ENCODE data around the gene PTPRM. TPM values are rescaled to one million over a fixed set of nuclear protein-coding genes. Genes with fewer than 3 reads are reported as not detected.

PTPRM gene
- total RNA-seq, 1 experiment from 2014 or later = 1.4 TPM

- no peak for DNase-seq (ENCODE audit: low spot score)
Observed at GRCh38 chr18:8221452-8221851, 654.3 kb downstream of the PTPRM start.

DNA sequence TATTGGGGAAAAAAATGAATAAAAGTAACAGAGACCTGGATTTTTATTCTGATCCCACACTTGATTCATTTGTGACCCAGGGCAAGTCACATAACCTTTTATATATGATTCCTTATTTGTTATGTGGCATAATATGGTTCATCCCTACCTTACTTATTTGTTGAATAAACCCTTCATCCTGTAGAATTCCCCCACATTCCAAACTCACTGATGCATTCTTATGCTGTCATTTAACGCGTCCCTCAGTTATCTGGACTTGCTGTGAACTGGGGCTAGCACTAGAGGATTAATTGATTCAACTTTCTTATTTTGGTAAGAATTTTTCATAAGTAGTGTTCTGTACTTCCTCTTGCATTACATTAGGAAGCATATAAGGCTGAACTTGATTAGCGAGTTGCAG, 657.5 kb downstream of the PTPRM start:
- DNase-seq (ENCODE audit: low spot score) = no peak

- DNase-seq (ENCODE audit: low spot score) = no peak
Observed at GRCh38 chr18:8229040-8229439, 661.9 kb downstream of the PTPRM start.

DNA sequence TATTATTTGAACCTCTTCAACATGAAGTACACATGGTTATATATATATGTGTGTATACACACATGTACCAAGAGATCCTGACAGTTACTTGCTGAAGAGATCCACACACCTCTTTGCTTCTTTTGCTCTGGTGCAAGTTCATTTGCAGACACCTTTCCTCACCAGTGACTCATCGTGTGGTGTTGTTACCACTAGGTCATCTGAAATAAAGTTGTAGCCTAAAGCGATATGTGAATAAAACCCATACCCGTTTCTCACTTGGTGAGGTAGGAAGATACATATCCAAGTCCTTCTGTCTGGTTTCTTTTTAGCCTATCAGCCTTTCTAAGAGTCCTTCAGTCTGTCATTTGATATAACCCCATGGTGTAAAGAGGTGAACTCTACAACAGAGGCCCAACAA, 662.7 kb downstream of the PTPRM start:
- no peak for DNase-seq (ENCODE audit: low spot score)

GRCh38 chr18:8231316-8231715, 664.2 kb downstream of the PTPRM start:
- DNase-seq (ENCODE audit: low spot score) = no peak

DNA sequence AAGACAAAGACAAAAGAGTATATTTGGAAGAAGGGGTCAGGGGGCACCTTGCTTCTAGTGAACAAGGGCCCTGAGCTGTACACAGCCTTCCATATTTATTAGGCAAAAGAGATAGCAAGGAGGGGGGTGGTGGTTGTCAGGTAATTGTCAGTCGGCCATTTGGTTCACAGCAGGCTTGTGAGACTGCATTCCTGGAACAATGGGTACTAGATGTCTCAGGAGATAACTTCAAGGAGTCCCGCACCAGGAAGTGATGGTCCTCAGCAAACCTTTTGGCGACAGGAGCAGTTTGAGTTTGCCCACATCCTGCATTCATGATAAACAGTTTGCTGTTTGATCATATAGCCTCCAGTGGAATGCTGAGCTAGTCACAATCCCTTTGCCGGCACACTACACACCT, 665.7 kb downstream of the PTPRM start:
- DNase-seq (ENCODE audit: low spot score) = no peak

DNA sequence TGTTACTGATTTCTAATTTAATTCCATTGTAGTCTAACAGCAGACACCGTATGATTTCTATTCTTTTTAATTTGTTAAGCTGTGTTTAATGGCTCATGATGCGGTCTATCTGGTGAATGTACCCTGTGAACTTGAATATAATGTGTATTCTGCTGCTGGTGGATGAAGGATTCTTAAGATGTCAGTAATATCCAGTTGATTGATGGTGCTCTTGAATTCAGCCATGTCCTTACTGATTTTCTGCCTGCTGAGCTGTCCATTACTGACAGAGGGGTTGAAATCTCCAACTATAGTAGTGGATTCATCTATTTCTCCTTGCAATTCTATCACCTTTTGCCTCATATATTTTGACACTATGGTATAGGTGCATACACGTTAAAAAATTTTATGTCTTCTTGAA, 668.8 kb downstream of the PTPRM start:
- DNase-seq (ENCODE audit: low spot score) = no peak

DNA sequence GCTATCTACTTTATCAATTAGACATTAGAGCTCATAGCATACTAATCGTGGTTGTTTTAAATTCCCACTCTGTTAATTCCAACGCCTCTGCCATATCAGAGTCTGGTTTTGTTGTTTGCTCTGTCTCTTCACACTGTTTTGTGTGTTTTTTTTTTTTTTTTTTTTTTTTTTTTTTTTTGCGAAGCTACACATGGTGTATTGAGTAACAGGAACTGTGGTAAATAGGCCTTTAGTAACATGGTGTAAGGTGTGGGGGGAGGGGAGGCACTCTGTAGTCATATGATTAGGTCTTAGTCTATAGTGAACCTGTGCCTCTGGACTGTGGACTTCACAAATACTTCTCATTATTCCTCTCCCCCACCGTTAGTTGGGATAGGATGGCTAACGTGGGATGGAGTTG, 671.4 kb downstream of the PTPRM start:
- DNase-seq (ENCODE audit: low spot score) = no peak

GRCh38 chr18:8241731-8242130, 674.6 kb downstream of the PTPRM start:
- DNase-seq (ENCODE audit: low spot score) = no peak

DNA sequence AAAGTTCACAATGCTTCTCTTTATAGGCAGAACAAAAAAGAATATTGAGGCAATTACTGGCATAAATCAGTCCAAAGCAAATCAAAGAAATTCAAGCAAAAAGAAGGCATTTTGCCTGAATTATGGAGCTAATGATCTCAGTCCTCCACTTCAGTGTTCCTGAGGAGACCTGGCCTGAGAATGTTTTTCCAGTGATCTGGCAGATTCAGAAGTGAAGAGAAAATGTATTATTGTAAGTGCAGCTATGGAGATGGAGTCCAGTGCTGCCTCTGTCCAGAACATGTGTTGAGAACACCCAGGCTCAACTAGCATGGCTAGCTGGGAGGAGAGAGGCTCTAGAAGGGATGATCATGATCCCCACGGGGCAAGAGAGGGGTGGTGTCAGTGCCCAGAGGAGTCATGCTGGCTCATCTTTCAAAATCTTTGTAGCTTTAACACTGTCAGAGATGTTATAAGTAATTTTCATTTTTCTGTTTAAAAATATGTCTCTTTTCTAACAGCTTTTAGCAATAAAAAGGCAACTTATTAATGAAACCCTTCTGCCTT, 675.1 kb downstream of the PTPRM start:
- no peak for DNase-seq (ENCODE audit: low spot score)

DNA sequence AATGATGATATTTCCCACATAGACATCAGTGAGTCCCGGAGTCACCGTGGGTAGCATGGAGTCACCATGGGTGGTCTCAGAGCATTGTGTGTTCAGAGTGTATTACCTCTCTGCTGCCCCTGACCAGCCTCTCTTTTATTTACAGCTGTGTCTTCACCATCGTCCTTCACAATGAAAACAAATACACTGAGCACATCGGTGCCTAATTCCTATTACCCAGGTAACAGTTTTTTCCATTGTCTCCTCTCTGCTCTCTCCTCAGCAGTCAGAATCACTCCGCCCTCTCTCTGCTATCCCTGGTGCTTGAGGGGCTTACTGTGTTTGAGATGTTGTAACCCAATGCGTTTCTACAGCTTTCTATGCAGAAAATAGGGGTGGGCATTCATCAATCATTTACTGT, 680.6 kb downstream of the PTPRM start:
- no peak for DNase-seq (ENCODE audit: low spot score)

- no peak for DNase-seq (ENCODE audit: low spot score)
Observed at GRCh38 chr18:8248576-8248975, 681.5 kb downstream of the PTPRM start.

DNA sequence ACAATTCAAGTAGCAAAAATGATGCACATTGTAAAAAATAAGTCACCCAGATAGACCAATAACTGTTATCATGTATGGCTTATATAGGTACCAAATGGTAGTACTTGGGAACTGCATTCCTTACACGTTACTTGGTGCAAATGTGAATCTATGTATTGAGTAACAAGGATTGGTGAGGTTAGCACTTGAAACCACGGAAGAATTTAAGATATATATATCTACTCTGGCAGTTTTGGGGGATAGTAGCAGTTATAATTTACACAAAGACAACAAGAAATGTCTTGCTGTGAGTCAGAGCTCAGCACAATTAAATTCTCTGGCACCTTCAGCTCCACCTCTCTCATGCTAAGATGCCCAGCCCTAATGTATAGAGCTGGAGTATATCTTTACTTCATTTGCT, 682.7 kb downstream of the PTPRM start:
- no peak for DNase-seq (ENCODE audit: low spot score)

DNA sequence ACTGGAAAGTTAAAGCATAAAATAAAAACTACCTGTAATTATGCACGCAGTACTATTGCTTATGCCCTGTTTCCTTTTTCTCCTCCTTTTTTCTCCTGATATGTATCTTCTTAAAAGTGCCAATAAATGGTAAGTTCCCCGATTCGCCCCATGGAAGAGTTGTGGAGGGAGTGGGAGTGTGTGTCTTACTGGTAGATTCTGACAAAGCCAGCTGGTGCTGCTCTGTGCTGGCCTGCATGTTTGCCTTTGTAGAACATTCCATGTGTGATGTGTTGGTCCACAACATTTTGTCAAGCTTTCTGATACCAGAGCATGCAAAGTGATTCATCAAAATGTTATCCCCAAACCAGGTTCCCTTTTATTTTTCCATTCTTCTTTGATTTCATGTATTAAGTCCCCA, 685.3 kb downstream of the PTPRM start:
- DNase-seq (ENCODE audit: low spot score) = no peak

DNA sequence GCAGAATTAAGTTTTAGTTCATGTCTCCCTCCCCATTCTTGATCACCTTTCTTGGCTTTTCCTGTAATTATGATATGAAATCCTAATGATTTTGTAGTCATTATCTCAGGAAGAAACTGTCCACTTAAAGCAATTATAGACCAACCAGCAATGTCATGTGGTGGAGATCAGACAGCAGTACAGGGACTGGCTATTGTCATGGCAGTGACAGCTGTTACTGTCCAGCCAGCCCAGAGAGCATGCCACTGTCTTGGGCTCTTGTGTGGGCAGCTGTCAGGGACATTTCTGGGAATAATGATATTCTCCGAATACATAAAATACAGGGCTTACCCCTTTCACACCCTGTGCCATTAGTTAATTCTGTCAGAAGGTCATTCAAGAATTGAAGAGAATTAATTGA, 686.8 kb downstream of the PTPRM start:
- no peak for DNase-seq (ENCODE audit: low spot score)

GRCh38 chr18:8254654-8255053, 687.5 kb downstream of the PTPRM start:
- no peak for DNase-seq (ENCODE audit: low spot score)

DNA sequence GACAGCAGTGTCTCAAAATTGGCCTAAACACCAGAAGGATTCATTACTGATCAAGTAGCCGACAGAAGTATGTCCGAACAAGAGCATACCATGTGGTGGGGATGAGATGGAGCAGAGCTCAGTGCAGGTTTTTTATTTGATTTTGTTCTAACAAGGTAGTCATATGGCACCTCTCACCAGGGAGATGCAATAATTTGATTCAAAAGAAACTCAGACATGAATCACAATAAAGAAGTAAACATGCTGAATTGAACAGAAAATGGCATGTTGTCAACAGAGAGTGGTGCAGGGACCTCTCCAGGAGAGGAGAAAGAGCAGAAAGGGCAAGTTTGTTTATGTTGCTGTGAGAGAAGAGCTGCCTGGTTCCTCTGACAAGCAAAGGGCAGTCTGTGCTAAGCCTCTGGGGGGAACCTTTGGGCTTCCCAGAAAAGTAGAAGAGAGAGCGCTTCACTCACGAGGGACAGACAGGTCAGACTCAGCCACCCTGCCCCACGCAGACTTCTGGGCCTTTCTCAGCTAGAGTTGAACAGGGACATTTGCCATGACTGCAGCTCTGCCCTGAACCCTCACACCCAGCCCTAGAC, 690.8 kb downstream of the PTPRM start:
- DNase-seq (ENCODE audit: low spot score) = no peak

DNA sequence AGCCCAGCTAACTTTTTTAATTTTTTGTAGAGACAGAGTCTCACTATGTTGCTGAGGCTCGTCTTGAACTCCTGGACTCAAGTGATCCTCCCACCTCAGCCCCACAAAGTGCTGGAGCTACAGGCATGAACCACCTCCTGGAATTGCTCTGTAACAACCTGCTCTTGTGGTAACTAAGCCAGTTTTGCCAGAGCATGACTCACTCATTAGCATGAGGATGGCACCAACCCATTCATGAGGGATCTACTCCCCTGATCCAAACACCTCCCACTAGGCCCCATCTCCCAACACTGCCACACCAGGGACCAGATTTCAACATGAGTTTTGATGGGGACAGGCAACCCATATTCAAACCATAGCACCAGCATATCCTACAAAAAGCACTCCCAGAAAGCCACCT, 693.2 kb downstream of the PTPRM start:
- DNase-seq (ENCODE audit: low spot score) = no peak

GRCh38 chr18:8260827-8261226, 693.7 kb downstream of the PTPRM start:
- no peak for DNase-seq (ENCODE audit: low spot score)

DNA sequence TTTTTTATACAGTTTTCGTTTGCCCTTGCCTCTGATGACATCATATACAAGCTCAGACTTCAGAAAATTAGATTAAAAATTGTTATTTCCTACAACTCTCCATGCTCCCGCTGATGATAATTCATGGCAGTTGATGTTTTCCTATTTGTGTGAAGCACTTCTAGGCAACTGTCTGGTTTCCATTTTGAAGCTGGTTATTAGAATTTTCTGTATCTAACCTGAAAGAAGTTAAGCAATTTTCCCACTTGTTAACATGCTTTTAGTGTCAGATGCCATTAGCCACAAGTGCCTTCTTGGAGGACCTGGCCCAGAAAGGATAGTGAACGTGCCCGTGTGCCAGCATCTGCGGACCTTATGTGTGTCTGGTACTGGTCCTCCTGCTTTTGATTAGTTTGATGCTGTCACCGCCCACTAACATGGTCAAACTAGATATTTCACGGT, 694.6 kb downstream of the PTPRM start:
- no peak for DNase-seq (ENCODE audit: low spot score)

- DNase-seq (ENCODE audit: low spot score) = no peak
Observed at GRCh38 chr18:8262221-8262620, 695.1 kb downstream of the PTPRM start.

DNA sequence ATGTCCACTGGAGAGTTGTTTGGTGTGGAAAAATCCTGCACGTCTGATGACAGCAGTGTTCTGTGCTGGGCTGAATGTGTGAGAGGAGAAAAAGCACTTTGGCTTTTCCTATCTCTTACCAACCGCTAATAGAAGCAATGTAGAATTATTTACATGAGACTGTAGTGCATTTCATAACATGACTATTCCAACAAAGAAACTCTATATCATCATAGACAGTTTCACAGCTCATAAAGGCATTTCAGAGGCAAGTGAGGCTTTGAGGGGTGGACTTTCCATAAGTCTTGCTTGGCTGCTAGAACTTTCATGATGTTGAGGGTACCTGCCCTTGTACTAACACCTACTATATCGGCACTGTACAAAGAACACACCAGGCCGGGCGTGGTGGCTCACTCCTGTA, 697.0 kb downstream of the PTPRM start:
- no peak for DNase-seq (ENCODE audit: low spot score)

GRCh38 chr18:8264861-8265411, 697.8 kb downstream of the PTPRM start:
- DNase-seq (ENCODE audit: low spot score) = no peak

- DNase-seq (ENCODE audit: low spot score) = no peak
Observed at GRCh38 chr18:8272254-8272653, 705.1 kb downstream of the PTPRM start.

All from HT-29 (cell line).